ENCODE measurements around the gene GPR132. TPM values are rescaled to one million over a fixed set of nuclear protein-coding genes. Genes with fewer than 3 reads are reported as not detected.

GPR132 gene
- total and polyA plus RNA-seq, 2 donors (not counting 1 experiment from before 2014, with no cell fraction given), result 38.6 to 54.5 TPM

GRCh38 chr14:105093431-105094192 lies 28.4 kb upstream of the GPR132 start:
- intact Hi-C loops (cut with micrococcal nuclease), result loop anchor here (5.0 kb wide), 3 partner anchors 109 to 399 kb away; partner anchors contain the start of gene TEDC1
- Mint-ChIP-seq H3K4me3 (peak overlapping the region; percentile 84), H3K4me1 (peaks cover 15% of the 10 kb centered on the region), H3K27ac (peak overlapping the region; percentile 56), H3K27me3 (peaks cover 13% of the 10 kb centered on the region), H3K9me3 (ENCODE audit: insufficient read depth) (no peaks in the 10 kb centered on the region)
- POLR2A ChIA-PET, result interaction anchor here (0.9 kb wide), 1 partner anchor 31 kb away, joined by 4 read pairs; no protein-coding TSS in a partner anchor
- ATAC-seq (ENCODE audit: low read depth) (peak; percentile 75), DNase-seq (peak; percentile 77)
- Histone ChIP-seq H3K9ac (ENCODE audit: low read length) (peak overlapping the region; percentile 75), H3K9me3 (ENCODE audit: control extremely low read depth in 1 of 3, control insufficient read depth in 2 of 3, insufficient read depth in 1 of 3, low read length in 2 of 3) (no peaks in the 10 kb centered on the region), H3K4me3 (ENCODE audit: control extremely low read depth in 1 of 5, extremely low read depth in 1 of 5, insufficient read depth in 1 of 5, low read depth in 2 of 5, low read length in 4 of 5) (peak overlapping the region in 4 of 5 experiments; percentile 67 to 76 (median 74)), H3K36me3 (replicated peaks in 1 of 2; ENCODE audit: control extremely low read depth in 1 of 2, control insufficient read depth in 1 of 2, extremely low read depth in 1 of 2, insufficient read depth in 2 of 2, low read length in 1 of 2) (no peaks in the 10 kb centered on the region), H3K79me2 (ENCODE audit: control insufficient read depth, insufficient read depth, low read length) (no peaks in the 10 kb centered on the region), H3K4me2 (replicated peaks; ENCODE audit: low read depth, low read length, poor library complexity, severe bottlenecking) (peak overlapping the region; percentile 100), H2AFZ (ENCODE audit: insufficient read depth, low read depth, low read length, poor library complexity, severe bottlenecking) (peak overlapping the region; percentile 71), H3K27me3 (replicated peaks in 1 of 4; ENCODE audit: control extremely low read depth in 1 of 4, control insufficient read depth in 3 of 4, insufficient read depth in 4 of 4, low read length in 3 of 4) (peaks cover 0 to 7% (median under 1%) of the 10 kb centered on the region in 4 experiments), H4K20me1 (ENCODE audit: control insufficient read depth, insufficient read depth, low read length, poor library complexity, severe bottlenecking) (peaks cover 10% of the 10 kb centered on the region), H3K27ac (ENCODE audit: low read length in 2 of 2) (peak overlapping the region; percentile 41 to 66), H3K4me1 (ENCODE audit: control insufficient read depth in 2 of 2, insufficient read depth in 2 of 2, low read length in 2 of 2) (peaks cover 10 to 20% of the 10 kb centered on the region in 2 donors)
- CTCF ChIA-PET, result interaction anchor here (1.4 kb wide), 1 partner anchor 189 kb away, joined by 3 read pairs; no protein-coding TSS in a partner anchor
- under 1% methylated on average over 74 of the region's 76 CpGs for WGBS (ENCODE audit: insufficient coverage)
- TF ChIP-seq EZH2 (IDR thresholded peaks at IDR 0.05; ENCODE audit: borderline replicate concordance, insufficient read depth, low read depth, low read length, poor library complexity, severe bottlenecking) (no peak), CTCF (IDR thresholded peaks at IDR 0.05) (peak; percentile 49)
